ENCODE data around the gene KIZ.

DNA sequence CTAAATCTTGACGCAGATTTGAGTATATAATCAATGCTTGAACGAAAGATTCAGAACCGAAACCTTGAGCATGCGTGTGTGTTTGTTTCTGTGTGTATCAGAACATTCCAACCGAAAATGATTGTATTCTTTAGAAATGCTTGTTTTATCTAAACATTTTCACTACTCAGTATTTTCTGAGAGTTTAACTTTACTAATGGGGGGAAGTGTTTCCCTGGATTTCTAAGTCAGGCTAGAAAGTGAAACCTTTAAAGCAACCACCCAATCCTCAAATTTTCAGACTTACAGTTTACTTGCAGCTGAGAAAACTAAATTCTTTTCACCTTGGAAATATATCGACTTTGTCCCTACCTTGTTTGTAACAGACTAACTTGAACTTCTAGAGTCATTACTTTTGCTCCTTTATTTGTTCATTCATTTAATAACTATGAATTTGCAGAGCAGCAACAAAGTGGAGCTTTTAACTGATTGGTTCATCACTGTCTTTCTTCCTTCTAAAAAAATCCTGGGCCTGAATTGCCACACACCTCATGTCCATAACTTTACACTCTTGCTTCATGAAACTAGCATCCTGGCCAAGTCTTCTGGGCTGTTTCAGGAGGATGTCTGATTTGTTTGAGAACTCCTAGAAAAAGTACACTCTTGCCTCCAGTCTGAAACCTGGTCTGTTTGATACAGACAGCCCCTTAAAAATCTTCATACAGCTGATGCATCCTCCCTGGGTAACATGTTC is 99.5 kb downstream of the KIZ start:
- TF ChIP-seq POLR2A (IDR thresholded peaks at IDR 0.05; ENCODE audit: low read length) (no peak), GATA1 (IDR thresholded peaks at IDR 0.05; ENCODE audit: low read depth, low read length) (no peak)
